Measurements from ENCODE around the gene ATR. TPM values are rescaled to one million over a fixed set of nuclear protein-coding genes. Genes with fewer than 3 reads are reported as not detected.

The ATR gene
- total RNA-seq, 6 donors from 2014 or later: 16.5 to 62.5 (median 24.0) TPM

DNA sequence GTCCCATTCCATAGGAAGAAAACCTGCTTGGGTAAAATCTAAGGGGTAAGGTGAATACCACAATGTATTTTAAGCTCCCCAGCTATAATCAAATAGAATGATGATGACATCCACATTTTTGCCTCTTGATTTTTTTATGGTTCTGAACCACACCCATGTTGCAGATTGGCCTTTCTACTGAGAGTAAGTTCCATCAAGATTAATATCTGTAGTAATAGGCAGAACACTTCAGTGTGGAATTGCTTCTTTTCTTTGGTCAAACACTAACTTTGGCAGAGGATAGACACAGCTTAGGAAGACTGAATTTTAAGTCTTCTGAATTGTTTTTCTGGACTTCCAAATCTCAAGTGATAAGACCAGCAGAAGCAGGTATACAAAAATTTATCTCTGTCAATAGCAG is 44.7 kb upstream of the ATR start:
- H3K4me1 ChIP-seq: no peaks in the 10 kb centered on the region
- no peak overlapping the region for H3K27ac ChIP-seq
- no peaks in the 10 kb centered on the region for H3K27me3 ChIP-seq
- TF ChIP-seq POLR2AphosphoS5 (IDR thresholded peaks at IDR 0.05) (no peak), EP300 (IDR thresholded peaks at IDR 0.05) (no peak), POLR2A (IDR thresholded peaks at IDR 0.05) (no peak)
- TF ChIP-seq, protein P1, sequence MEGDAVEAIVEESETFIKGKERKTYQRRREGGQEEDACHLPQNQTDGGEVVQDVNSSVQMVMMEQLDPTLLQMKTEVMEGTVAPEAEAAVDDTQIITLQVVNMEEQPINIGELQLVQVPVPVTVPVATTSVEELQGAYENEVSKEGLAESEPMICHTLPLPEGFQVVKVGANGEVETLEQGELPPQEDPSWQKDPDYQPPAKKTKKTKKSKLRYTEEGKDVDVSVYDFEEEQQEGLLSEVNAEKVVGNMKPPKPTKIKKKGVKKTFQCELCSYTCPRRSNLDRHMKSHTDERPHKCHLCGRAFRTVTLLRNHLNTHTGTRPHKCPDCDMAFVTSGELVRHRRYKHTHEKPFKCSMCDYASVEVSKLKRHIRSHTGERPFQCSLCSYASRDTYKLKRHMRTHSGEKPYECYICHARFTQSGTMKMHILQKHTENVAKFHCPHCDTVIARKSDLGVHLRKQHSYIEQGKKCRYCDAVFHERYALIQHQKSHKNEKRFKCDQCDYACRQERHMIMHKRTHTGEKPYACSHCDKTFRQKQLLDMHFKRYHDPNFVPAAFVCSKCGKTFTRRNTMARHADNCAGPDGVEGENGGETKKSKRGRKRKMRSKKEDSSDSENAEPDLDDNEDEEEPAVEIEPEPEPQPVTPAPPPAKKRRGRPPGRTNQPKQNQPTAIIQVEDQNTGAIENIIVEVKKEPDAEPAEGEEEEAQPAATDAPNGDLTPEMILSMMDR (IDR thresholded peaks at IDR 0.05): no peak
- no peak overlapping the region for H3K4me3 ChIP-seq
- no peaks in the 10 kb centered on the region for H3K9me3 ChIP-seq
- ATAC-seq (ENCODE audit: low FRiP score in 2 of 2): no peak
- no peak for DNase-seq
- H3K36me3 ChIP-seq: no peaks in the 10 kb centered on the region

DNA sequence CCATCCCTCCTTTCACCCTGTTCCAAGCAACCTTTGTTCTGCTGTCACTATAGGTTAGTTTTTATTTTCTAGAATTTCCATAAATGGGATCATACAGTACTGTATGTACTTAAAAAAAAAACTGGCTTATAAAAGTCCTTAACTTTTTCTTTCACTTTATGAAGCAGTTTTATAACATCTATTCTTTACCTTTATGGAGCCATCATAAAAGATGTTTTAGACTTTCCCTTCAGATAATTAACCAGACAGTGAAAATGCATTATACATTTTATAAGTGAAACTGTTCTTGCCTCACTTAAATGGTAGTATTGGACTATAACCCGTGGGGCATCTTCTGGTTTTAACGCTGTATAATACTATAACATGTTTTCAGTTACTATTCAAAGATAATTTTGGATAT is 43.9 kb upstream of the ATR start:
- no peaks in the 10 kb centered on the region for H3K4me1 ChIP-seq
- WGBS, 2 donors: 94 to 99% methylated on average over 2 of the region's 2 CpGs
- no peak overlapping the region for H3K27ac ChIP-seq
- H3K9me3 ChIP-seq: no peaks in the 10 kb centered on the region
- DNase-seq (no peak), ATAC-seq (ENCODE audit: low FRiP score in 2 of 2) (no peak)
- H3K36me3 ChIP-seq: no peaks in the 10 kb centered on the region
- no peak for TF ChIP-seq POLR2AphosphoS5 (IDR thresholded peaks at IDR 0.05)
- TF ChIP-seq, protein P1 (IDR thresholded peaks at IDR 0.05): no peak
- no peak for TF ChIP-seq EP300 (IDR thresholded peaks at IDR 0.05)
- no peak for TF ChIP-seq POLR2A (IDR thresholded peaks at IDR 0.05)
- H3K27me3 ChIP-seq: no peaks in the 10 kb centered on the region
- no peak overlapping the region for H3K4me3 ChIP-seq

DNA sequence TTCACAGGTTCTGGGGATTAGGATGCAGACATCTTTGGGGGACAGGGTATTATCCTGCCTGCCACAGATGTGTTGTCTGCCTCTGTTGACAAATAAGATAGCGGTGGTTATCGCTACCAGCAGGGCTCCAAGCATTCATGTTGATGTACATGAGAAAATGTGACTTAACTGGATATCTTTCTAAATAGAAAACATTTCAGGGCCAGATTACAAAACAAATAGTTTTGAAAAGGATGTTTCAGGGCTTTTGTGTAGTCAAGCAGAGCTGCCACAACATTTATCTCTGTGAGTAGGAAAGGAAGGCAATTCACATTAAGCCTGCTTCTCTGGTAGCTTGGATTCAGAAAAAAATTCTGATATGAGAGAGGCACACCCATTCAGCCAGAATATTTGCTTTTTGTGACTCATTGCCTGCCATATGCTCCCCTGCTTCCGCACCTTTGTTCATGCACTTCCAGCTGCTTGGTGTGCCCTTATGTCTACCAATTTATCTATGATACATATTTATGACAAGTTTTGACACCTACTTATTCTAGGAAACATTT is 40.5 kb upstream of the ATR start:
- no peaks in the 10 kb centered on the region for H3K36me3 ChIP-seq
- no peak overlapping the region for H3K4me3 ChIP-seq
- H3K27me3 ChIP-seq: no peaks in the 10 kb centered on the region
- WGBS, 2 donors: 81 to 92% methylated on average over 3 of the region's 3 CpGs
- no peaks in the 10 kb centered on the region for H3K9me3 ChIP-seq
- H3K4me1 ChIP-seq: no peaks in the 10 kb centered on the region
- ATAC-seq (ENCODE audit: low FRiP score in 2 of 2): no peak
- DNase-seq: no peak
- no peak overlapping the region for H3K27ac ChIP-seq
- TF ChIP-seq POLR2AphosphoS5 (IDR thresholded peaks at IDR 0.05): no peak
- TF ChIP-seq POLR2A (IDR thresholded peaks at IDR 0.05): no peak

DNA sequence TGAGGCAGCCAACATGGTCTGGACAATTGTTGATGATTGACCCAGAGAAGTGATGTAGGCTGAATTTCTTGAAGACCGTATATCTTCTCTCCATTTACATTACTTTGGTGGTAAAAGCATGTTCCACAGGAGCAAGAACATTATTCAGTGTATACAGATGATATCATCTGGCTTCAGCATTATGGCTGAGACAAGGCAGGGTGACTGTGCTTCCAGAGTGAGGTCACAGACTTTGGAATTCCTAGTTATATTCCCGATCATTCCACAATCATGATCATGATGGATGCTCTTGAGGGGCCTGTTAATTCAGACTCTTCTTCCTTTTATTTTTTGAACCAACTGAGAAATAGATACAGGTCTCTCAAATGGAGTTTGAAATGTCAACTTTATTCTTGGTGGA is 36.6 kb upstream of the ATR start:
- no peak overlapping the region for H3K4me3 ChIP-seq
- DNase-seq: no peak
- no peaks in the 10 kb centered on the region for H3K36me3 ChIP-seq
- 92 to 98% methylated on average over 2 of the region's 2 CpGs for WGBS, 2 donors
- H3K9me3 ChIP-seq: no peaks in the 10 kb centered on the region
- no peaks in the 10 kb centered on the region for H3K4me1 ChIP-seq
- TF ChIP-seq POLR2AphosphoS5 (IDR thresholded peaks at IDR 0.05): no peak
- TF ChIP-seq, protein P1 (IDR thresholded peaks at IDR 0.05): no peak
- TF ChIP-seq POLR2A (IDR thresholded peaks at IDR 0.05): no peak
- no peak for TF ChIP-seq EP300 (IDR thresholded peaks at IDR 0.05)
- no peaks in the 10 kb centered on the region for H3K27me3 ChIP-seq
- ATAC-seq (ENCODE audit: low FRiP score in 2 of 2): no peak
- no peak overlapping the region for H3K27ac ChIP-seq

DNA sequence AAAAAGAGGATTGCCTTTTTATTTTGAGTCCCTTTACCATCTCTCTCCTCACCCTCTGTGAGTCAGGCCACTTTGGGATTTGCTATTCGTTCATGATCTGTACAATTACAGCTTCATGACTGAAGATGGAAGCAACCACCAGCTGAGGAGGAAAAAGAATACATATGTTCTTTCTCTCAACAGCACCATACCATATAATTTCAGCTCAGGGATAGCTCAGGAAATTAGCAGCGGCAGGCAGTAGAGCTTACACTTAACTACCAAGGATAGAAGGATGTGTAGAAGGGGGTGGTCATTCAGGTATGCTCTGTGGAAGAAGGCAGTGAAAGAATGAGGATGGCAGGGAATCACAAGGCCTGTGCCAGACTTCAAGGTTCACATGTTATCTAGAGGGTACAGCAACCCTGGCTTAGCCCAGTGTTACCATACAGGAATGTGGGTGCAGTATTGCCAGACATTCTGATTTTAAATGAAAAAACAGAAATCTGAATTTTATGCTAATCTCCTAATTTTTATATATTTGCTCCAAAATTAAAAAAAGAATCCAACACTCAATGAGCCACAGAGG is 35.6 kb upstream of the ATR start:
- H3K27ac ChIP-seq: no peak overlapping the region
- H3K9me3 ChIP-seq: no peaks in the 10 kb centered on the region
- no peaks in the 10 kb centered on the region for H3K27me3 ChIP-seq
- no peaks in the 10 kb centered on the region for H3K4me1 ChIP-seq
- WGBS, 2 donors: 87 to 91% methylated on average over 2 of the region's 2 CpGs
- DNase-seq (no peak), ATAC-seq (ENCODE audit: low FRiP score in 2 of 2) (no peak)
- H3K4me3 ChIP-seq: no peak overlapping the region
- H3K36me3 ChIP-seq: no peaks in the 10 kb centered on the region
- TF ChIP-seq POLR2A (IDR thresholded peaks at IDR 0.05) (no peak), EP300 (IDR thresholded peaks at IDR 0.05) (no peak), POLR2AphosphoS5 (IDR thresholded peaks at IDR 0.05) (no peak)
- TF ChIP-seq, protein P1 (IDR thresholded peaks at IDR 0.05): no peak

Data from upper lobe of left lung (tissue), 6 donors.